Trophoblast cell (in vitro differentiated cells and primary cell): ENCODE results near the gene TMEM107.

Experiments
- DNase-seq, 2 donors: peaks; one replicate each; pipeline ENCODE4 v3.0.0-alpha.2; 2016
- H2AFZ ChIP-seq: 2 replicates; pipeline ENCODE4 v1.6.1; 2013; ENCODE audit warnings: low read length, moderate library complexity, mild to moderate bottlenecking; ENCODE audit not compliant: insufficient read depth, poor library complexity
- H2AK5ac ChIP-seq: 2 replicates; pipeline ENCODE4 v1.6.1; 2013; ENCODE audit warnings: mild to moderate bottlenecking, low read length
- H2BK120ac ChIP-seq: 2 replicates; pipeline ENCODE4 v1.6.1; 2013; ENCODE audit warnings: low read length, mild to moderate bottlenecking, moderate library complexity; ENCODE audit not compliant: insufficient read depth, poor library complexity
- H2BK12ac ChIP-seq: 2 replicates; pipeline ENCODE4 v1.6.1; 2013; ENCODE audit warnings: mild to moderate bottlenecking, low read length, moderate library complexity
- H2BK5ac ChIP-seq: 2 replicates; pipeline ENCODE4 v1.6.1; 2013; ENCODE audit warnings: low read length, low read depth, moderate library complexity, mild to moderate bottlenecking; ENCODE audit not compliant: poor library complexity
- H3K14ac ChIP-seq: 2 replicates; pipeline ENCODE4 v1.6.1; 2013; ENCODE audit warnings: mild to moderate bottlenecking, low read length
- H3K18ac ChIP-seq: 2 replicates; pipeline ENCODE4 v1.6.1; 2013; ENCODE audit warnings: mild to moderate bottlenecking, low read length
- H3K23ac ChIP-seq: 2 replicates; pipeline ENCODE4 v1.6.1; 2013; ENCODE audit warnings: low read length
- H3K27ac ChIP-seq: 2 replicates; pipeline ENCODE4 v1.5.1; 2013; ENCODE audit warnings: low read depth, mild to moderate bottlenecking, inconsistent platforms, low read length, moderate library complexity
- H3K27me3 ChIP-seq: 2 replicates; pipeline ENCODE4 v1.6.1; 2013; ENCODE audit warnings: inconsistent platforms, mild to moderate bottlenecking, low read length, moderate library complexity; ENCODE audit not compliant: insufficient read depth
- H3K36me3 ChIP-seq, 2 experiments: 1 replicate in 1 of 2; 2 replicates in 1 of 2; pipeline ENCODE4 v1.6.1; 2013; ENCODE audit warnings: low read length in 2 of 2, mild to moderate bottlenecking in 2 of 2, moderate library complexity in 1 of 2; ENCODE audit not compliant: insufficient read depth in 2 of 2, control insufficient read depth in 1 of 2
- H3K4ac ChIP-seq: 2 replicates; pipeline ENCODE4 v1.6.1; 2013; ENCODE audit warnings: low read depth, mild to moderate bottlenecking, low read length, moderate library complexity
- H3K4me1 ChIP-seq, 2 experiments: 1 replicate in 1 of 2; 2 replicates in 1 of 2; pipeline ENCODE4 v1.6.1; 2013; ENCODE audit warnings: low read length in 2 of 2, mild to moderate bottlenecking in 2 of 2, moderate library complexity in 1 of 2; ENCODE audit not compliant: insufficient read depth in 2 of 2, control insufficient read depth in 1 of 2
- H3K4me2 ChIP-seq: 2 replicates; pipeline ENCODE4 v1.6.1; 2013; ENCODE audit warnings: inconsistent platforms, mild to moderate bottlenecking, low read length, moderate library complexity
- H3K4me3 ChIP-seq: 2 replicates; pipeline ENCODE4 v1.5.1; 2013; ENCODE audit warnings: mild to moderate bottlenecking, low read depth, low read length, inconsistent platforms
- H3K79me1 ChIP-seq: one replicate; pipeline ENCODE4 v1.6.1; 2013; ENCODE audit warnings: low read length
- H3K79me2 ChIP-seq: 2 replicates; pipeline ENCODE4 v1.6.1; 2013; ENCODE audit warnings: low read length, mild to moderate bottlenecking; ENCODE audit not compliant: control insufficient read depth, insufficient read depth, poor library complexity
- H3K9ac ChIP-seq: 2 replicates; pipeline ENCODE4 v1.6.1; 2013; ENCODE audit warnings: mild to moderate bottlenecking, low read length
- H3K9me3 ChIP-seq: 2 replicates; pipeline ENCODE4 v1.6.1; 2013; ENCODE audit warnings: low read depth, mild to moderate bottlenecking, control low read depth, inconsistent platforms, low read length; ENCODE audit not compliant: insufficient read depth
- H4K12ac ChIP-seq: 2 replicates; pipeline ENCODE4 v1.6.1; 2013; ENCODE audit warnings: low read depth, mild to moderate bottlenecking, low read length, moderate library complexity
- H4K8ac ChIP-seq: 2 replicates; pipeline ENCODE4 v1.6.1; 2013; ENCODE audit warnings: low read depth, mild to moderate bottlenecking, low read length, moderate library complexity
- H4K91ac ChIP-seq: one replicate; pipeline ENCODE4 v1.6.1; 2013; ENCODE audit warnings: low read depth, mild to moderate bottlenecking, low read length, moderate library complexity
- WGBS: extraction: QIAGEN DNeasy Blood & Tissue Kit; methylation state at CpG from one replicate; pipeline ENCODE4 v1.1.7; 2013; ENCODE audit warnings: missing lambda C conversion rate; ENCODE audit not compliant: insufficient read length, insufficient coverage; ENCODE audit errors: extremely low coverage; 5-methylcytosine and 5-hydroxymethylcytosine counted together

TMEM107 gene

DNA sequence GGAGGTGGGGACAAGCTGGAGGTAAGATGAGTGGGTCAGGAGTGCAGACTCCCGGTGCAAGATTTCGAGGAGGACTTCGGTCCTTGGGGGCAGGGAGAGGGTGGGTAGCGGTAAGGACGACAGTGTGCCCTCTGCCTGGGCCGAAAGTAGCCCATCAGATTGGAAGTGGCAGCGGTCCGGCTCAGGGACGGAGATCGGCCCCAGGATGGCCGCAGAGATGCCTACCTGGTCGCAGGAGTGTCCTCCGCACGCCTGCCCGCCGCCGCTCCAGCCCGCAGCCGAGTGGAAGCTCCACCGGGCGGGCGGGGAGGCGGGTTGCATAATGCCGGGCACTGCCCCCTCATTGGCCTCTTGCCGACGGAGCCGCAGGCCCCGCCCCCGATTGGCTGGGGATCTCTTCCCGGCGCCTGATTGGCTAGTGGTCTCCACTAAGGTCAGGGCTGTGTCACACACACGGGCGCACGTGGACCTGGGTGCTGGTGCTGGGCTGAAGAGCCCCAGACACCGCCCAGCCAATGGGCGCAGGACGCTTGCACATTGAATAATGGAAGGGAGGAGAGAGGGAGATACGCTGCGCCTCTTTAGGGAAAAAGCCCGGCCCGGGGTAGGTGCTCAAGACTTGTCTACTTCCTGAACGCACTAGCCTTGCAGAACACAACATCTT, 23.9 kb downstream of the TMEM107 start, which contains the start of gene PER1:
Gene PER1 (minus strand): TSS at position 293 of the 664 bp plus-strand sequence. CDS start 1,698 bp downstream, outside the sequence.
- peak within 1 kb of the TSS; percentile 43 for H3K14ac ChIP-seq
- peaks cover 26 to 28% of the 10 kb centered on the region in 2 experiments for H3K36me3 ChIP-seq
- H3K79me1 ChIP-seq, result peaks cover 13% of the 10 kb centered on the region
- peak within 1 kb of the TSS; percentile 63 for H3K18ac ChIP-seq
- no peak within 1 kb of the TSS for H2BK120ac ChIP-seq
- H3K27ac ChIP-seq, result no peak within 1 kb of the TSS
- H3K9ac ChIP-seq, result peak within 1 kb of the TSS; percentile 33
- no peak within 1 kb of the TSS for H2AK5ac ChIP-seq
- H4K12ac ChIP-seq, result no peak within 1 kb of the TSS
- no peak within 1 kb of the TSS for H2BK12ac ChIP-seq
- H3K23ac ChIP-seq, result no peak within 1 kb of the TSS
- no peaks in the 10 kb centered on the region for H3K9me3 ChIP-seq
- peak within 1 kb of the TSS; percentile 1 for H2AFZ ChIP-seq
- no CpG with 5 or more reads among the region's 42 CpGs for WGBS
- peak within 1 kb of the TSS; percentile 11 for H2BK5ac ChIP-seq
- H3K4me2 ChIP-seq, result peak within 1 kb of the TSS; percentile 89
- H4K91ac ChIP-seq, result peak within 1 kb of the TSS; percentile 1
- peaks cover 22 to 32% of the 10 kb centered on the region in 2 experiments for H3K4me1 ChIP-seq
- H4K8ac ChIP-seq, result peak within 1 kb of the TSS; percentile 51
- no peaks in the 10 kb centered on the region for H3K27me3 ChIP-seq
- H3K4ac ChIP-seq, result peak within 1 kb of the TSS; percentile 36
- peak within 1 kb of the TSS; percentile 79 for H3K4me3 ChIP-seq
- peak; percentile 93 to 95 for DNase-seq
- H3K79me2 ChIP-seq, result peaks cover 2% of the 10 kb centered on the region

DNA sequence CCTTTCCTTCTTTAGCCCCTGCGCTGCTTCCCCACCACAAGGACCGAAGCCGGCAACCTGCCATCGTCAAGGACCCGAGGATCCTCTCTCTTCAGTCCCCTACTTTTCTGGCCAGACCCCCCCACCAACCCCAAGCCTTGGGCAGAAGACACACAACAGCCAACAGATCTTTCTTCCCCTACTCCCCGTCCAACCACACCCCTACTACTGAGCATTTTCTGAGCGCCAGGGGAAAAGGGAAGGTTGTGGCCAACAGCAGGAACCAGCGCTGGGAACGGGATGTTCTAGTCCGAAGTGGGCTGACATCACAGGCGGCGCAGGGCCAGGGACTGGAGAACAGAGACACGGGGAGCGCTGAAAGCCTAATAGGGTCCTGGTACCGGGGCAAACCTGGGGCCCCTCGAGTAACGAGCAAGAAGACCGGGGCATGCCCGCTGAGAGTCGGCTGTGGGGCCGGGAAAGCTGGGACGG, 24.5 kb downstream of the TMEM107 start:
- Histone ChIP-seq H3K9me3 (no peaks in the 10 kb centered on the region), H3K23ac (no peak overlapping the region), H3K79me2 (peaks cover 2% of the 10 kb centered on the region), H3K4me3 (peak overlapping the region; percentile 79), H4K8ac (peak overlapping the region; percentile 51), H2BK12ac (no peak overlapping the region), H3K79me1 (peaks cover 9% of the 10 kb centered on the region), H3K9ac (peak overlapping the region; percentile 33), H3K18ac (peak overlapping the region; percentile 63), H2BK5ac (no peak overlapping the region), H3K4ac (peak overlapping the region; percentile 36), H2BK120ac (no peak overlapping the region), H3K4me2 (peak overlapping the region; percentile 89), H4K12ac (no peak overlapping the region), H3K27me3 (no peaks in the 10 kb centered on the region), H3K4me1 (peaks cover 22 to 32% of the 10 kb centered on the region in 2 experiments), H3K14ac (peak overlapping the region; percentile 43), H2AK5ac (no peak overlapping the region), H2AFZ (peak overlapping the region; percentile 1), H3K27ac (no peak overlapping the region), H4K91ac (peak overlapping the region; percentile 1), H3K36me3 (peaks cover 31 to 33% of the 10 kb centered on the region in 2 experiments)
- DNase-seq, result peak in 1 of 2 donors; percentile 54
- no CpG with 5 or more reads among the region's 22 CpGs for WGBS

DNA sequence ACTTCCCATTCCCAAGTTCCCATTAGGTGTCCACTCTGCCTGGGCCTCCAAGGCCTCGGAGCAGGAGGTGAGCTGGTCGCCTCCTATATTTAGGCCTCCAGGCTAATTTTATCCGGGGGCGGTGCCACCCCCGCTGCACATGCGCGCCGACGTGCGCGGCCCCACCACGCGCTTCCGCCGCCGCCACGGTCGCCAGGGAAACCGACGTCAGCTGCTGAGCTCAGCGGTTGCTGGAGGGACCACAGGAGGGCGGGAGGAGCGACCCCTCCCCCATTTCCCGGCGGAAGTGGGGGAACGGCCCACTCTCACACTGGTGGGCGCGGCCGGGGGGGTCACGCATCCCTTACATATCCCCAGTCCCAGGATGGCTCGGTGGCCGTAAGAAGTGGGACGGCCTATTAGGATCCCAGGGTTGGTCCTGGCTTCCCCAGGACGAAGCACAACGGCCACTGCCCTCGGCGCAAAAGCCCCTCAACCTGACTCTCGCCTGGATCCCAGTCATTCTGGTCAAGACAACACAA, 25.0 kb downstream of the TMEM107 start:
- H4K12ac ChIP-seq, result no peak overlapping the region
- peaks cover 22 to 32% of the 10 kb centered on the region in 2 experiments for H3K4me1 ChIP-seq
- WGBS, result no CpG with 5 or more reads among the region's 38 CpGs
- H4K91ac ChIP-seq, result peak overlapping the region; percentile 1
- peak in 1 of 2 donors; percentile 67 for DNase-seq
- H3K4me2 ChIP-seq, result peak overlapping the region; percentile 89
- no peak overlapping the region for H3K9ac ChIP-seq
- H3K9me3 ChIP-seq, result no peaks in the 10 kb centered on the region
- peak overlapping the region; percentile 21 for H3K18ac ChIP-seq
- peaks cover 36 to 38% of the 10 kb centered on the region in 2 experiments for H3K36me3 ChIP-seq
- no peak overlapping the region for H3K27ac ChIP-seq
- no peak overlapping the region for H2BK5ac ChIP-seq
- H2AFZ ChIP-seq, result peak overlapping the region; percentile 28
- H3K4me3 ChIP-seq, result peak overlapping the region; percentile 79
- H3K14ac ChIP-seq, result peak overlapping the region; percentile 8
- no peaks in the 10 kb centered on the region for H3K27me3 ChIP-seq
- no peak overlapping the region for H3K4ac ChIP-seq
- no peak overlapping the region for H2BK120ac ChIP-seq
- H3K79me1 ChIP-seq, result peaks cover 9% of the 10 kb centered on the region
- H2AK5ac ChIP-seq, result no peak overlapping the region
- H3K79me2 ChIP-seq, result peaks cover 2% of the 10 kb centered on the region
- H3K23ac ChIP-seq, result no peak overlapping the region
- no peak overlapping the region for H2BK12ac ChIP-seq
- peak overlapping the region; percentile 29 for H4K8ac ChIP-seq

DNA sequence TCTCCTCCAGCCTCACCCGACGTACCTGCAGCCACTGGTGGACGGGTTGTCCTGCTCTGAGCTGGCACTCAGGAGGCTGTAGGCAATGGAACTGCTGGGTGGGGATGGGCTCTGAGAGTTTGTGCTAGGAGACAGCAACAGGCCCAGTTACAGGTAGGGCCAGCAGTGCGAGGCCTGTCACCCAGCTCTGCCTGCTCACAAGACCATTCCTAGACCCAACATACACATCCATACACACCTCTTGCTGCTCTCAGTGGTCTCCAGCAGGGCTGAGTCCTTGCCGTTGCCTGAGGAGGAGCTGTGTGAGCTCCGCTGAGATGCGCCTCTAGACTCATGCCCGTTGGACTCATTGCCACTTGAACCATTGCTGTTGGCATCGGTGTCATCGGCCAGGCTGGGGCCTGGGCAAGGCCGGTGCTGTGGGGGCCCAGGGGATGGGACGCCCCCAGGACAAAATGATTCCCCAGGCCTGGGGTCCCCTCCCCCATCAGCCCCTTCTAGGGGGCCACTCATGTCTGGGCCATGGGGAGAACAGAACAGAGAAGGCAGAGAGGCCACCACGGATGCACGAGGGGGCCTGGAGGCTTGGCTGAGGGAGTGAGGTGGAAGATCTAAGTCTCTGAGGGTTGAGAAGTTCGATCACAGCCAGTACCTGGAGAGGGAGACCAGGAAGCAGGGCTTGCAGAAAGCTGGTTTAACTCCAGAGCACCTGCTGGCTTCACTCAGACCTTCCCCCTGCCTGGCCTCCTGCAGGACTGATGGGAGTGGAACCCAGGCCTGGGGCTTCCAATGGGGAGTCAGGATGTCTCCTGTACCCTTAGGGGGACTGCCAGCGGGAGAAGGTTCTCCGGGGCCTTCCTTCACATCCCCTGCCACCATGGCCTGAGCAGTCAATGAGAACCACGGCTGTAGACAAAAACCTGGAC, 25.7 kb downstream of the TMEM107 start:
- no peak for DNase-seq
- Histone ChIP-seq H4K12ac (no peak overlapping the region), H3K79me2 (peaks cover 2% of the 10 kb centered on the region), H3K4me1 (peaks cover 16 to 26% of the 10 kb centered on the region in 2 experiments), H3K4me2 (peak overlapping the region; percentile 89), H2BK12ac (no peak overlapping the region), H3K23ac (no peak overlapping the region), H3K18ac (peak overlapping the region; percentile 21), H2AFZ (peak overlapping the region; percentile 28), H3K27me3 (no peaks in the 10 kb centered on the region), H2AK5ac (no peak overlapping the region), H3K27ac (no peak overlapping the region), H3K4me3 (no peak overlapping the region), H3K36me3 (peaks cover 41 to 45% of the 10 kb centered on the region in 2 experiments), H3K9ac (no peak overlapping the region), H4K91ac (no peak overlapping the region), H3K79me1 (peaks cover 9% of the 10 kb centered on the region), H2BK120ac (no peak overlapping the region), H3K9me3 (no peaks in the 10 kb centered on the region), H3K14ac (no peak overlapping the region), H2BK5ac (no peak overlapping the region), H3K4ac (no peak overlapping the region), H4K8ac (no peak overlapping the region)
- no CpG with 5 or more reads among the region's 18 CpGs for WGBS
